ENCODE results near the gene POLD3. TPM values are rescaled to one million over a fixed set of nuclear protein-coding genes. Genes with fewer than 3 reads are reported as not detected.

POLD3 gene
- total RNA-seq, 1 donor from 2014 or later = 11.9 TPM

GRCh38 chr11:74685338-74685737, 93.0 kb downstream of the POLD3 start:
- no peaks in the 10 kb centered on the region for H3K36me3 ChIP-seq (ENCODE audit: control insufficient read depth, insufficient read depth, low read length)
- H3K4me3 ChIP-seq (ENCODE audit: low read depth, low read length) = no peak overlapping the region
- no peak for DNase-seq (ENCODE audit: low read depth)
- H3K27me3 ChIP-seq (ENCODE audit: control insufficient read depth, insufficient read depth, low read length) = no peaks in the 10 kb centered on the region
- no peak for TF ChIP-seq CTCF (IDR thresholded peaks at IDR 0.05; ENCODE audit: insufficient read depth, low read length, poor library complexity, severe bottlenecking)

GRCh38 chr11:74685905-74686304, 93.5 kb downstream of the POLD3 start:
- H3K36me3 ChIP-seq (ENCODE audit: control insufficient read depth, insufficient read depth, low read length) = no peaks in the 10 kb centered on the region
- DNase-seq (ENCODE audit: low read depth) = no peak
- H3K27me3 ChIP-seq (ENCODE audit: control insufficient read depth, insufficient read depth, low read length) = no peaks in the 10 kb centered on the region
- no peak overlapping the region for H3K4me3 ChIP-seq (ENCODE audit: low read depth, low read length)
- no peak for TF ChIP-seq CTCF (IDR thresholded peaks at IDR 0.05; ENCODE audit: insufficient read depth, low read length, poor library complexity, severe bottlenecking)

- DNase-seq (ENCODE audit: low read depth) = no peak
Observed at GRCh38 chr11:74686792-74687191, 94.4 kb downstream of the POLD3 start.

GRCh38 chr11:74687237-74688023, 95.0 kb downstream of the POLD3 start:
- Histone ChIP-seq H3K4me3 (ENCODE audit: low read depth, low read length) (no peak overlapping the region), H3K36me3 (ENCODE audit: control insufficient read depth, insufficient read depth, low read length) (no peaks in the 10 kb centered on the region), H3K27me3 (ENCODE audit: control insufficient read depth, insufficient read depth, low read length) (no peaks in the 10 kb centered on the region)
- no peak for TF ChIP-seq CTCF (IDR thresholded peaks at IDR 0.05; ENCODE audit: insufficient read depth, low read length, poor library complexity, severe bottlenecking)
- no peak for DNase-seq (ENCODE audit: low read depth)

More at GRCh38 chr11:74686792-74687191, 94.4 kb downstream of the POLD3 start:
- H3K36me3 ChIP-seq (ENCODE audit: control insufficient read depth, insufficient read depth, low read length) = no peaks in the 10 kb centered on the region
- no peaks in the 10 kb centered on the region for H3K27me3 ChIP-seq (ENCODE audit: control insufficient read depth, insufficient read depth, low read length)
- no peak for TF ChIP-seq CTCF (IDR thresholded peaks at IDR 0.05; ENCODE audit: insufficient read depth, low read length, poor library complexity, severe bottlenecking)
- no peak overlapping the region for H3K4me3 ChIP-seq (ENCODE audit: low read depth, low read length)

- no peak for DNase-seq (ENCODE audit: low read depth)
Observed at GRCh38 chr11:74689666-74690065, 97.3 kb downstream of the POLD3 start.

More at GRCh38 chr11:74689666-74690065, 97.3 kb downstream of the POLD3 start:
- no peaks in the 10 kb centered on the region for H3K27me3 ChIP-seq (ENCODE audit: control insufficient read depth, insufficient read depth, low read length)
- no peaks in the 10 kb centered on the region for H3K36me3 ChIP-seq (ENCODE audit: control insufficient read depth, insufficient read depth, low read length)
- TF ChIP-seq CTCF (IDR thresholded peaks at IDR 0.05; ENCODE audit: insufficient read depth, low read length, poor library complexity, severe bottlenecking) = no peak
- H3K4me3 ChIP-seq (ENCODE audit: low read depth, low read length) = no peak overlapping the region
